H1 (cell line): ENCODE data around the gene ISOC1. TPM values are rescaled to one million over a fixed set of nuclear protein-coding genes. Genes with fewer than 3 reads are reported as not detected.

Experiments used
- CTCF ChIA-PET: fragments of 300-600 bp; sonication (Branson Sonifier 250); formaldehyde crosslinking; loops from one replicate; lab custom pipeline; 2021; ENCODE audit not compliant: partially characterized antibody; lab: Charles Lee
- POLR2A ChIA-PET: fragments of 300-600 bp; sonication (Branson Sonifier 250); formaldehyde crosslinking; loops from one replicate; lab custom pipeline; 2021; ENCODE audit warnings: inconsistent platforms; ENCODE audit not compliant: partially characterized antibody; lab: Charles Lee
- DNase-seq, 2 experiments: peaks; one replicate each; pipeline versions ENCODE4 v3.0.0 to v3.0.0-alpha.2; 2010 to 2022; ENCODE audit warnings: low spot score in 2 of 2, low read depth in 1 of 2, mixed read lengths in 1 of 2
- FAIRE-seq: peaks from 2 replicates; lab custom pipeline; 2011; peaks lifted over from hg19 to GRCh38; lab: Jason Lieb, UNC
- H2AFZ ChIP-seq: 2 replicates; pipeline ENCODE4 v1.8.1; 2012; ENCODE audit warnings: low read length, inconsistent platforms
- H2AK5ac ChIP-seq: 2 replicates; pipeline ENCODE4 v1.6.1; 2013; ENCODE audit warnings: low read depth, low read length
- H2BK120ac ChIP-seq: replicated peaks from 2 replicates; pipeline ENCODE3; 2013; ENCODE audit warnings: low read depth, low read length, inconsistent platforms
- H2BK12ac ChIP-seq: 2 replicates; pipeline ENCODE4 v1.6.1; 2013; ENCODE audit warnings: low read depth, low read length
- H2BK15ac ChIP-seq: 2 replicates; pipeline ENCODE4 v1.6.1; 2013; ENCODE audit warnings: low read length
- H2BK20ac ChIP-seq: 2 replicates; pipeline ENCODE4 v1.6.1; 2013; ENCODE audit warnings: low read length
- H2BK5ac ChIP-seq: 2 replicates; pipeline ENCODE4 v1.6.1; 2013; ENCODE audit warnings: low read depth, low read length
- H3K14ac ChIP-seq: 2 replicates; pipeline ENCODE4 v1.6.1; 2013; ENCODE audit warnings: inconsistent platforms; ENCODE audit not compliant: insufficient read length
- H3K18ac ChIP-seq: 2 replicates; pipeline ENCODE4 v1.6.1; 2013; ENCODE audit warnings: low read length; ENCODE audit errors: extremely low read depth
- H3K23ac ChIP-seq: 2 replicates; pipeline ENCODE4 v1.6.1; 2013; ENCODE audit warnings: inconsistent platforms; ENCODE audit not compliant: insufficient read length
- H3K23me2 ChIP-seq: 2 replicates; pipeline ENCODE4 v1.6.1; 2013; ENCODE audit warnings: low read depth, low read length
- H3K27ac ChIP-seq: 2 replicates; pipeline ENCODE4 v1.6.1; 2011; ENCODE audit warnings: low read depth, low read length, inconsistent platforms
- H3K27me3 ChIP-seq, 4 experiments: replicated peaks in 1 of 4; 1 replicate in 1 of 4; 2 replicates in 3 of 4; pipeline versions ENCODE4 v1.6.1 to v1.8.1; 2011 to 2013; ENCODE audit warnings: low read length in 3 of 4, mild to moderate bottlenecking in 3 of 4, inconsistent platforms in 2 of 4, mixed read lengths in 2 of 4, moderate library complexity in 1 of 4; ENCODE audit not compliant: control insufficient read depth in 3 of 4, insufficient read depth in 3 of 4; ENCODE audit errors: extremely low read depth in 1 of 4
- H3K36me3 ChIP-seq, 4 experiments: 2 replicates each; pipeline versions ENCODE4 v1.6.1 to v1.8.1; 2011 to 2013; ENCODE audit warnings: mild to moderate bottlenecking in 4 of 4, low read length in 3 of 4, moderate library complexity in 2 of 4, control low read depth in 1 of 4, inconsistent platforms in 1 of 4; ENCODE audit not compliant: insufficient read depth in 4 of 4, control insufficient read depth in 2 of 4
- H3K4ac ChIP-seq: replicated peaks from 2 replicates; pipeline ENCODE3; 2013; ENCODE audit warnings: low read length, low read depth, mixed read lengths, inconsistent platforms; ENCODE audit not compliant: insufficient read length
- H3K4me1 ChIP-seq, 4 experiments: replicated peaks in 1 of 4; 1 replicate in 1 of 4; 2 replicates in 3 of 4; pipeline versions ENCODE4 v1.6.1 to v1.8.1; 2011 to 2013; ENCODE audit warnings: low read length in 3 of 4, inconsistent platforms in 2 of 4, mixed read lengths in 1 of 4; ENCODE audit not compliant: insufficient read depth in 4 of 4, control insufficient read depth in 3 of 4
- H3K4me2 ChIP-seq, 2 experiments: 2 replicates each; pipeline versions ENCODE4 v1.6.1 to v1.8.1; 2011 to 2013; ENCODE audit warnings: low read depth in 2 of 2, low read length in 2 of 2, control low read depth in 1 of 2, inconsistent platforms in 1 of 2, mild to moderate bottlenecking in 1 of 2; ENCODE audit not compliant: insufficient read depth in 1 of 2
- H3K4me3 ChIP-seq, 4 experiments: fragments of 200-600, 300-600 bp in 1 of 4; sonication (generic), shearing (Covaris generic), sonication (Bioruptor Twin) in 1 of 4; 2 replicates each; pipeline versions ENCODE4 v1.5.1 to v1.8.1; 2011 to 2016; ENCODE audit warnings: low read length in 4 of 4, low read depth in 3 of 4, control low read depth in 2 of 4, inconsistent platforms in 2 of 4, mild to moderate bottlenecking in 2 of 4, mixed read lengths in 1 of 4, moderate library complexity in 1 of 4; ENCODE audit not compliant: insufficient read depth in 2 of 4; ENCODE audit errors: extremely low read depth in 1 of 4
- H3K56ac ChIP-seq: replicated peaks from 2 replicates; pipeline ENCODE3; 2013; ENCODE audit warnings: low read depth, mild to moderate bottlenecking, mixed read lengths, low read length, inconsistent platforms; ENCODE audit not compliant: insufficient read length
- H3K79me1 ChIP-seq: 2 replicates; pipeline ENCODE4 v1.6.1; 2013; ENCODE audit warnings: low read depth, low read length, control low read depth
- H3K79me2 ChIP-seq, 2 experiments: 2 replicates each; pipeline versions ENCODE4 v1.6.1 to v1.8.1; 2012 to 2013; ENCODE audit warnings: low read length in 2 of 2, mild to moderate bottlenecking in 2 of 2, inconsistent platforms in 1 of 2; ENCODE audit not compliant: insufficient read depth in 2 of 2, control insufficient read depth in 1 of 2
- H3K9ac ChIP-seq, 4 experiments: replicated peaks in 1 of 4; 1 replicate in 1 of 4; 2 replicates in 3 of 4; pipeline versions ENCODE4 v1.6.1 to v1.8.1; 2011 to 2013; ENCODE audit warnings: low read depth in 3 of 4, low read length in 3 of 4, control low read depth in 2 of 4, mild to moderate bottlenecking in 2 of 4, moderate library complexity in 2 of 4, inconsistent platforms in 1 of 4; ENCODE audit errors: extremely low read depth in 1 of 4
- H3K9me3 ChIP-seq, 2 experiments: 2 replicates each; pipeline versions ENCODE4 v1.6.1 to v1.8.1; 2012 to 2013; ENCODE audit warnings: mild to moderate bottlenecking in 2 of 2, moderate library complexity in 2 of 2, control low read depth in 1 of 2, inconsistent platforms in 1 of 2, low read depth in 1 of 2, low read length in 1 of 2, mixed read lengths in 1 of 2; ENCODE audit not compliant: insufficient read depth in 2 of 2
- H4K20me1 ChIP-seq, 2 experiments: replicated peaks in 1 of 2; 2 replicates each; pipeline versions ENCODE3 to v1.8.1; 2011 to 2013; ENCODE audit warnings: inconsistent platforms in 2 of 2, low read length in 2 of 2, mild to moderate bottlenecking in 1 of 2; ENCODE audit not compliant: insufficient read depth in 2 of 2, control insufficient read depth in 1 of 2
- H4K5ac ChIP-seq: 2 replicates; pipeline ENCODE4 v1.6.1; 2013; ENCODE audit warnings: low read length, low read depth, mixed read lengths, inconsistent platforms; ENCODE audit not compliant: insufficient read length
- H4K8ac ChIP-seq: 2 replicates; pipeline ENCODE4 v1.8.0; 2013; ENCODE audit warnings: mild to moderate bottlenecking, moderate library complexity, low read length, inconsistent platforms; ENCODE audit not compliant: insufficient read depth; ENCODE audit errors: extremely low read depth
- H4K91ac ChIP-seq: replicated peaks from 2 replicates; pipeline ENCODE3; 2013; ENCODE audit warnings: low read length, mixed read lengths, inconsistent platforms; ENCODE audit not compliant: insufficient read length
- BACH1 ChIP-seq: IDR thresholded peaks from 2 replicates; pipeline ENCODE4 v1.6.1; 2012; ENCODE audit warnings: low read length, improper control_type of control experiment
- EP300 ChIP-seq, 2 experiments: IDR thresholded peaks; 1 replicate in 1 of 2; 2 replicates in 1 of 2; pipeline ENCODE4 v1.6.1; 2011 to 2012; ENCODE audit warnings: low read depth in 2 of 2, low read length in 2 of 2, mild to moderate bottlenecking in 2 of 2, borderline replicate concordance in 1 of 2, inconsistent platforms in 1 of 2, moderate library complexity in 1 of 2
- SP1 ChIP-seq: IDR thresholded peaks from 2 replicates; pipeline ENCODE4 v1.6.1; 2011; ENCODE audit warnings: low read depth, low read length
- TAF7 ChIP-seq: optimal IDR thresholded peaks from 2 replicates; pipeline ENCODE3; 2011; ENCODE audit warnings: low read depth, mild to moderate bottlenecking, inconsistent platforms, low read length, moderate library complexity, borderline replicate concordance
- TCF12 ChIP-seq: IDR thresholded peaks from 2 replicates; pipeline ENCODE4 v1.6.1; 2011; ENCODE audit warnings: low read depth, mild to moderate bottlenecking, low read length
- WGBS, 2 experiments: shearing (Covaris generic) in 1 of 2; methylation state at CpG; one replicate each; pipeline versions ENCODE4 v1.1.6 to v1.1.7; 2013 to 2015; ENCODE audit warnings: low lambda C conversion rate in 2 of 2, mixed read lengths in 2 of 2, inconsistent platforms in 1 of 2, low coverage in 1 of 2, missing lambda C conversion rate in 1 of 2; ENCODE audit not compliant: insufficient replicate concordance in 2 of 2, insufficient coverage in 1 of 2, insufficient read length in 1 of 2; ENCODE audit errors: extremely low coverage in 1 of 2, missing lambda C conversion rate in 1 of 2; 5-methylcytosine and 5-hydroxymethylcytosine counted together
- polyA plus RNA-seq, 7 experiments: library from polyadenylated mRNA; depleted of rRNA in 3 of 7; stranded (reverse) in 5 of 7; unstranded in 2 of 7; fragments of >200 nt in 5 of 7; fragments of 200-250 nt in 2 of 7; gene quantifications; 1 replicate in 5 of 7; 2 replicates in 1 of 7; 4 replicates in 1 of 7; pipeline versions ENCODE4 v1.2.1 to v1.2.3, GENCODE V29; 2011 to 2013; ENCODE audit warnings: missing spikeins in 2 of 7, mixed read lengths in 2 of 7
- total RNA-seq: library from RNA; stranded (reverse); fragmentation: NEBNext Ultra II Directional; extraction: Animal tissue kit (Norgen Biotek cat#: 25700); gene quantifications from 2 replicates; pipeline ENCODE4 v1.2.1, GENCODE V29; 2021

Gene ISOC1
- total and polyA plus RNA-seq, 2 of the 8 experiments (the other 6 are each of a cell fraction or from before 2014, with no cell fraction given) = 27.7 to 34.9 TPM

- TF ChIP-seq TCF12 (no peak), SP1 (no peak), BACH1 (no peak), EP300 (IDR thresholded peaks at IDR 0.05; ENCODE audit: borderline replicate concordance in 1 of 2, low read depth in 2 of 2, low read length in 2 of 2) (no peak), TAF7 (no peak)
- H3K36me3 ChIP-seq = no peaks in the 10 kb centered on the region
- no peak overlapping the region for H2BK12ac ChIP-seq
- H3K56ac ChIP-seq = no peak overlapping the region
- H3K18ac ChIP-seq = no peak overlapping the region
- H3K79me1 ChIP-seq = no peaks in the 10 kb centered on the region
- H2BK5ac ChIP-seq = no peak overlapping the region
- H3K23me2 ChIP-seq = peaks cover 8% of the 10 kb centered on the region
- peaks cover 3 to 16% of the 10 kb centered on the region in 2 experiments; a peak in 2 of 4 replicates for H3K79me2 ChIP-seq
- peaks cover 0 to 6% (median 1%) of the 10 kb centered on the region in 4 experiments; a peak in 2 of 7 replicates for H3K4me1 ChIP-seq
- no peak overlapping the region for H3K4me3 ChIP-seq
- no peak overlapping the region for H2AK5ac ChIP-seq
- no peak overlapping the region for H3K14ac ChIP-seq
- peaks cover 0 to 3% (median 2%) of the 10 kb centered on the region in 4 experiments; a peak in 3 of 7 replicates for H3K27me3 ChIP-seq
- no peak overlapping the region for H4K8ac ChIP-seq
- peaks cover 2 to 10% of the 10 kb centered on the region in 2 experiments for H4K20me1 ChIP-seq
- no peak overlapping the region; a peak in 1 of 7 replicates for H3K9ac ChIP-seq
- ChIA-PET CTCF (interaction anchor here (1.0 to 6.1 kb wide), 9 partner anchors 12 to 671 kb away, joined by 3 to 62 read pairs (median 8); no protein-coding TSS in a partner anchor), POLR2A (no interaction called here)
- no peak overlapping the region for H2BK120ac ChIP-seq
- H2BK20ac ChIP-seq = no peak overlapping the region
- H3K27ac ChIP-seq = no peak overlapping the region
- H4K91ac ChIP-seq = no peak overlapping the region
- no peak for DNase-seq
- H3K23ac ChIP-seq = no peak overlapping the region
- no peak overlapping the region for H2AFZ ChIP-seq
- no peak overlapping the region for H4K5ac ChIP-seq
- no peak overlapping the region for H2BK15ac ChIP-seq
- no peak overlapping the region for H3K4ac ChIP-seq
- FAIRE-seq = no peak
- no peaks in the 10 kb centered on the region for H3K9me3 ChIP-seq
- 90% methylated on average over 11 of the region's 11 CpGs; no CpG with 5 or more reads in 1 of the 2 experiments for WGBS, 2 experiments
- no peak overlapping the region for H3K4me2 ChIP-seq
Measured at GRCh38 chr5:129097498-129098296, 3.1 kb downstream of the ISOC1 start.
